GM18507 (cell line): ENCODE results near the gene MMP23B.

Experiments
- DNase-seq: peaks from one replicate; pipeline ENCODE4 v3.0.0; 2011; ENCODE audit warnings: low read depth; ENCODE audit not compliant: insufficient read length; ENCODE audit errors: extremely low spot score
- FAIRE-seq: peaks from 2 replicates; lab custom pipeline; 2011; peaks lifted over from hg19 to GRCh38; lab: Jason Lieb, UNC

Gene MMP23B

DNA sequence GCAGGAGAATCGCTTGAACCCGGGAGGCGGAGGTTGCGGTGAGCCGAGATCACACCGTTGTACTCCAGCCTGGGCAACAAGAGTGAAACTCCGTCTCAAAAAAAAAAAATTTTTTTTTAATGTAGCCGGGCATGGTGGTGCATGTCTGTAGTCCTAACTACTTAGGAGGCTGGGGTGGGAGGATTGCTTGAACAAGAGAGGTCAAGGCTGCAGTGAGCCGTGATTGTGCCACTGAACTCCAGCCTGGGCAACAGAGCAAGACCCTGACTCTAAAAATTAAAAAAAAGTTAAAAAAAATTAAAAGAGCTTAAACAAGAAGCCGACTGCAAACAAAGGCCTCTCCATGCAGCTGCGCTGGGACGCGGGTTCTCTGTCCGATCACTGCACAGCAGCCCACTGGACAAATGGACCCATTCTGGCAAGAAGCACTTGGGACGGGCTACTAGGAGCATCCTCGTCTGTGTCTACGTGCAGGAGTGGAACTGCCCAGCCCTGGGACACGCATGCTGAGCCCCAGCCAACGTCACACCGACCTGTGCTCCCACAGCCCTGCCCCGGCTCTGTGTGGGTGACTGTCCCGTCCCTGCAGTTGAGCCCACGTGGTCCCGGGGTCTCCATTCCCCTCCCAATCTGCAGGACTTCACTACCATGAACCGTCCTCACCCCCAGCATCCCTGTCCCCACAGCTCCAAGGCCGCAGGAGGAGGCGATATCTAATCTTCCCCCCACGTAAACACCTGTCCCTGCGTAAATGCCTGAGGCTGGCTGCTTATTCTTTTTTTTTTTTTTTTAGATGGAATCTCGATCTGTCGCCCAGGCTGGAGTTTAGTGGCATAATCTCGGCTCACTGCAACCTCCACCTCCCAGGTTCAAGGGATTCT lies 48.3 kb downstream of the MMP23B start:
- FAIRE-seq = no peak
- DNase-seq = no peak

DNA sequence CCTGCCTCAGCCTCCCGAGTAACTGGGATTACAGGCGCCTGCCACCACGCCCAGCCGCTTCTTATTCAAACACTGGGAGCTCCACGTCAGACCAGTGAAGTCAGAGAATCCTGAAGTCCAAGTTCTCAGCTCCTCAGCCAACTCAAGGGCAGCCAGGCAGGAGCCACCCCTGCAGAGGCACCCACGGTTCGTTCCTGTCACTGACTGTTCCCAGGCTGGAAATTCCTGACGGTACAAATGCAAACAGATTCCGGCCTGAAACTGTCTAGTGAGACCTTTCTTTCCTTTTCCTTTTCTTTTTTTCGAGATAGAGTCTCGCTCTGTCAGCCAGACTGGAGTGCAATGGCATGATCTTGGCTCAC lies 48.9 kb downstream of the MMP23B start:
- FAIRE-seq (no peak), DNase-seq (no peak)

DNA sequence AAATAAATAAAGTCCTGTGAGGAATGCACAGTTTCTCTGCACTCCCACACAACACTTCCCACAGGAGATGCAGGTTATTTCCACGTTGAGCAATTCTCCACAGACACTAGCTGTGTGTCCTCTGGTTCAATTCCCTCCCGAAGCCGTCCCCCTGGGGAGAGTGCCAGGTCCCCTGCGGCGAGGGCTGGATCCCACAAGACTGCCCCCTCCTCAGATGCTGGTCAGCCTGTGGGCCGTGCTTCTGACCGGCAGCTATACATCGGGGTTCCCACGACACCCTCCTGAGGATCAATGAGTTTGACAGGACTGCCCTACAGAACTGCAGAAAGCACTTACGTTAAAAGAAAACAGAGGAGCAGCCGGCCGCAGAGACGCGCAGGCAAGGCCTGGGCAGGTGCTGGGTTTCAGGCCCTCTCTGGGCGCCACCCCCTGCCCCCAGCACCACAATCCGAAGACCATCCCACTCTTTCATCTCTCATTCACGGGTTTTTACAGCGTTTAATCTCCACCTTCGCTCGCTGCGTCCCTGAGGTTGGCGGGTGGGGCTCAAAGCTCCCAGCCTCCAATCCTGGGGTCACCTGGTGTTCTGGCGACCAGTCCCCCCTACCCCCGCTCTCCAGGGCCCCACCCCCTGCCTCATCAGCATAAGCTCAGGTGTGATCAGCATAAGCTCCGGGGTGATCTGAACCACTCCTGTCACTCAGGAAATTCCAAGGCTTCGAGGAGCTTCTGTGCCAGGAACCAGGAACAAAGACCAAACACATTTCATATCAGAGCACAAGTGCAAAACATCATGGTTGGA lies 51.3 kb downstream of the MMP23B start:
- FAIRE-seq (no peak), DNase-seq (no peak)
